ENCODE results near the gene PTPRD. TPM values are rescaled to one million over a fixed set of nuclear protein-coding genes. Genes with fewer than 3 reads are reported as not detected.

PTPRD gene
- total RNA-seq, 1 donor, result 26.3 TPM

GRCh38 chr9:8382777-8383527 lies 2229.8 kb downstream of the PTPRD start:
- TF ChIP-seq, protein P1, sequence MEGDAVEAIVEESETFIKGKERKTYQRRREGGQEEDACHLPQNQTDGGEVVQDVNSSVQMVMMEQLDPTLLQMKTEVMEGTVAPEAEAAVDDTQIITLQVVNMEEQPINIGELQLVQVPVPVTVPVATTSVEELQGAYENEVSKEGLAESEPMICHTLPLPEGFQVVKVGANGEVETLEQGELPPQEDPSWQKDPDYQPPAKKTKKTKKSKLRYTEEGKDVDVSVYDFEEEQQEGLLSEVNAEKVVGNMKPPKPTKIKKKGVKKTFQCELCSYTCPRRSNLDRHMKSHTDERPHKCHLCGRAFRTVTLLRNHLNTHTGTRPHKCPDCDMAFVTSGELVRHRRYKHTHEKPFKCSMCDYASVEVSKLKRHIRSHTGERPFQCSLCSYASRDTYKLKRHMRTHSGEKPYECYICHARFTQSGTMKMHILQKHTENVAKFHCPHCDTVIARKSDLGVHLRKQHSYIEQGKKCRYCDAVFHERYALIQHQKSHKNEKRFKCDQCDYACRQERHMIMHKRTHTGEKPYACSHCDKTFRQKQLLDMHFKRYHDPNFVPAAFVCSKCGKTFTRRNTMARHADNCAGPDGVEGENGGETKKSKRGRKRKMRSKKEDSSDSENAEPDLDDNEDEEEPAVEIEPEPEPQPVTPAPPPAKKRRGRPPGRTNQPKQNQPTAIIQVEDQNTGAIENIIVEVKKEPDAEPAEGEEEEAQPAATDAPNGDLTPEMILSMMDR (IDR thresholded peaks at IDR 0.05; ENCODE audit: insufficient read depth, low read depth, low read length), result no peak
- DNase-seq (ENCODE audit: low read depth), result no peak
- H3K4me3 ChIP-seq (ENCODE audit: low read depth, low read length), result no peak overlapping the region

GRCh38 chr9:8382266-8382665 lies 2230.5 kb downstream of the PTPRD start:
- no peak for DNase-seq (ENCODE audit: low read depth)
- no peak overlapping the region for H3K4me3 ChIP-seq (ENCODE audit: low read depth, low read length)
- TF ChIP-seq, protein P1 (IDR thresholded peaks at IDR 0.05; ENCODE audit: insufficient read depth, low read depth, low read length), result no peak

GRCh38 chr9:8381601-8382000 lies 2231.2 kb downstream of the PTPRD start:
- no peak for DNase-seq (ENCODE audit: low read depth)
- TF ChIP-seq, protein P1 (IDR thresholded peaks at IDR 0.05; ENCODE audit: insufficient read depth, low read depth, low read length), result no peak
- H3K4me3 ChIP-seq (ENCODE audit: low read depth, low read length), result no peak overlapping the region

GRCh38 chr9:8374471-8374870 lies 2238.3 kb downstream of the PTPRD start:
- TF ChIP-seq, protein P1 (IDR thresholded peaks at IDR 0.05; ENCODE audit: insufficient read depth, low read depth, low read length), result no peak
- DNase-seq (ENCODE audit: low read depth), result no peak
- no peak overlapping the region for H3K4me3 ChIP-seq (ENCODE audit: low read depth, low read length)

DNA sequence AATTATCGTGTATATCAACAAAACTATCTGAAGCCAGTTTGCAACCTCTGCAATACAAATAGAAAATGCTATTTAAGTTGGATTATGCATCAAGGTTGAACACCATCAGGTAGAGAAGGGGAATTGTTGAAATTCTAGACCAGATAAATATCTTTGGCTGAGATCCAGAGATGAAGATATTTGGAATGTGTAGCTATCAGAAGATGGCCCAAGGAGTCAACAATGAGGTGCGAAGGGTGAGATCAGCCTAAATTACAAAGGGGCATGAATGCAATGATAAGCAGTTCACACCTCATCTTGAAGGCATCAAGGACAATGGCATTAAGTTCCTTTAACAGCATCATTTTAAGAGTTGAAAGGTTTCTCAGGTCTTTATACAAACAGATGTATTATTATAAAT lies 2241.1 kb downstream of the PTPRD start:
- DNase-seq (ENCODE audit: low read depth), result no peak
- no peak overlapping the region for H3K4me3 ChIP-seq (ENCODE audit: low read depth, low read length)
- TF ChIP-seq, protein P1 (IDR thresholded peaks at IDR 0.05; ENCODE audit: insufficient read depth, low read depth, low read length), result no peak

DNA sequence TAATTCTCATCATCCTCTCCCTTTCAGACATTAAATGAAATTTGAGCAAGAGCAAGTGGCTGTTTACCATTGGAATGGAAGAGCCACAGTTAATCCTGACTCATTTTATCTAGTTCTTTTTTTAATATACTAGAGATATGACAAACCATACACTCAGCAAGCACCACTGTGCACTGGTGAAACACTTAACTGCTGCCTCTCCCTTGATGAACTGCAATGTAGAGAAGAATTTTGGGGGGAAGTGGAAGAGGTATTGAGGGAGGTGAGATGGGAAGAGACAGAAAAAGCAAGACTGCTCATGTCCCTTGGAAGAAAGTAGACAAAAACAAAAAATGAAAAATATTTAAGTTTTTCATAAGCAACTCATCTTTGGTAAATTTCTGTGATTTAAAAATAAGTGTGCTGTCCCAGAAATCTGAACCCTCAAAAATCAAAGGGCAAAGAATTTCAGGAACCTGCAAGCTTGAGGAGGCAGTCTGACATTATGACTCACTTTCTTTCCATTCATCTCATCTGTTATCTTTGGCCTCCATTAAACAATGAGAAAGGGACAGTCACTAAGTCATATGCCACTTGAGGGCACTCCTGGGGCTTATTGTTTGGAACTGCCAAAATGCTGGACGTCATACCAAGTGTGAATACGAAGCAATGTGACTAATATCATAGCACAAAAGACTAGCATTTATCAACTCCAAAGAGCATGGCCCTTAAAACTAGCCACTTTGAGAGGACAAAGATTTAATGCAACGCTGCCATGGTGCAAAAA lies 2246.5 kb downstream of the PTPRD start:
- H3K4me3 ChIP-seq (ENCODE audit: low read depth, low read length), result no peak overlapping the region
- TF ChIP-seq, protein P1 (IDR thresholded peaks at IDR 0.05; ENCODE audit: insufficient read depth, low read depth, low read length), result no peak
- DNase-seq (ENCODE audit: low read depth), result no peak

All from fibroblast of villous mesenchyme (primary cell).